PC-3 (cell line): Measurements from ENCODE around the gene FBXO2. TPM values are rescaled to one million over a fixed set of nuclear protein-coding genes. Genes with fewer than 3 reads are reported as not detected.
"Not testable (repeated sequence)": the region's sequence is repeated elsewhere in the genome, so short reads cannot be mapped to it uniquely, and the experiment has no call there.

Source experiments
- ATAC-seq: fragments of 200-7000 bp; cut with Tn5 transposase; 2 replicates; pipeline ENCODE4 v1.9.1; 2020; ENCODE audit warnings: mild to moderate bottlenecking, moderate library complexity
- BruUV-seq: library from RNA; stranded (reverse); fragments of 400-500 nt; replicated peaks from 2 replicates; lab custom pipeline; 2021; lab: Mats Ljungman, UMichigan
- CTCF ChIA-PET: fragments of 300-600 bp; sonication (Branson Sonifier 250); formaldehyde crosslinking; loops from one replicate; lab custom pipeline; 2022; ENCODE audit warnings: antibody characterized with exemption; lab: Charles Lee
- POLR2A ChIA-PET: fragments of 300-600 bp; sonication (Branson Sonifier 250); formaldehyde crosslinking; loops from one replicate; lab custom pipeline; 2022; ENCODE audit warnings: antibody characterized with exemption; ENCODE audit not compliant: unreplicated experiment; lab: Charles Lee
- DNase-seq: peaks from one replicate; pipeline ENCODE4 v3.0.0-alpha.2; 2015
- H2AFZ ChIP-seq: fragments of 300-600 bp; sonication (generic); 2 replicates; pipeline ENCODE4 v1.6.0; 2016; ENCODE audit warnings: antibody characterized with exemption, low read length
- H3F3A ChIP-seq: fragments of 300-600 bp; sonication (generic); one replicate; pipeline ENCODE4 v1.6.0; 2017; ENCODE audit warnings: antibody characterized with exemption, low read length, control low read depth, mild to moderate bottlenecking; ENCODE audit not compliant: unreplicated experiment
- H3K27ac ChIP-seq: fragments of 300-600 bp; sonication (generic); 2 replicates; pipeline ENCODE4 v1.5.1; 2016; ENCODE audit warnings: mild to moderate bottlenecking, low read length
- H3K27me3 ChIP-seq: fragments of 300-600 bp; sonication (generic); 2 replicates; pipeline ENCODE4 v1.6.1; 2016; ENCODE audit warnings: low read length, mixed read lengths
- H3K36me3 ChIP-seq: fragments of 300-600 bp; sonication (generic); 2 replicates; pipeline ENCODE4 v1.6.1; 2016; ENCODE audit warnings: low read depth, mixed run types, low read length, mixed read lengths
- H3K4me1 ChIP-seq: fragments of 300-600 bp; sonication (generic); 2 replicates; pipeline ENCODE4 v1.5.1; 2016; ENCODE audit warnings: low read length; ENCODE audit not compliant: insufficient read depth
- H3K4me2 ChIP-seq: fragments of 300-600 bp; sonication (generic); 2 replicates; pipeline ENCODE4 v1.6.0; 2016; ENCODE audit warnings: low read length
- H3K4me3 ChIP-seq: fragments of 300-600 bp; sonication (generic); 2 replicates; pipeline ENCODE4 v1.5.1; 2016; ENCODE audit warnings: mild to moderate bottlenecking, low read length, mixed read lengths
- H3K79me2 ChIP-seq: fragments of 300-600 bp; sonication (generic); 2 replicates; pipeline ENCODE4 v1.6.1; 2017; ENCODE audit warnings: low read length, mixed read lengths
- H3K9ac ChIP-seq: fragments of 300-600 bp; sonication (generic); 2 replicates; pipeline ENCODE4 v1.6.0; 2016; ENCODE audit warnings: mild to moderate bottlenecking, low read length
- H3K9me2 ChIP-seq: fragments of 300-600 bp; sonication (generic); replicated peaks from 2 replicates; pipeline ENCODE4 v1.6.1; 2016; ENCODE audit warnings: mixed run types, low read length, mixed read lengths
- H3K9me3 ChIP-seq: fragments of 300-600 bp; sonication (generic); 2 replicates; pipeline ENCODE4 v1.6.1; 2016; ENCODE audit warnings: low read length, mixed read lengths
- H4K20me1 ChIP-seq: fragments of 300-600 bp; sonication (generic); 2 replicates; pipeline ENCODE4 v1.6.1; 2016; ENCODE audit warnings: low read length, mixed read lengths
- EZH2 ChIP-seq: fragments of 300-600 bp; sonication (generic); IDR thresholded peaks from one replicate; pipeline ENCODE4 v1.6.1; 2017; ENCODE audit warnings: antibody characterized with exemption, mild to moderate bottlenecking, low read length; ENCODE audit not compliant: unreplicated experiment
- EZH2phosphoT487 ChIP-seq: fragments of 300-600 bp; sonication (generic); IDR thresholded peaks from 2 replicates; pipeline ENCODE4 v1.6.1; 2018; ENCODE audit warnings: mild to moderate bottlenecking, antibody characterized with exemption, low read length, borderline replicate concordance
- intact Hi-C: fragments of 100-400 bp; cut with micrococcal nuclease; formaldehyde crosslinking; loops from 2 replicates; pipeline ENCODE4 v1.9.0; 2023
- total RNA-seq: library from RNA; depleted of rRNA; stranded (reverse); fragments of >200 nt; gene quantifications from 2 replicates; pipeline ENCODE4 v1.2.3, GENCODE V29; 2014
- TF ChIP-seq, protein P1 (sequence below): fragments of 300-600 bp; sonication (generic); conservative IDR thresholded peaks from 2 replicates; pipeline ENCODE4 v1.5.1; 2017; ENCODE audit warnings: antibody characterized with exemption, low read depth, mild to moderate bottlenecking, low read length

FBXO2 gene
- total RNA-seq, 1 experiment from 2014 or later: 15.3 TPM

- Histone ChIP-seq H3K9me3 (no peaks in the 10 kb centered on the region), H3K79me2 (no peaks in the 10 kb centered on the region), H3K9ac (no peak overlapping the region), H3K4me3 (no peak overlapping the region), H3K4me2 (no peak overlapping the region), H3K27me3 (no peaks in the 10 kb centered on the region), H3K4me1 (peaks cover 6% of the 10 kb centered on the region; the same call in 1 of the 2 replicates), H3K9me2 (no peaks in the 10 kb centered on the region), H2AFZ (no peak overlapping the region), H4K20me1 (no peaks in the 10 kb centered on the region), H3F3A (no peaks in the 10 kb centered on the region), H3K36me3 (no peaks in the 10 kb centered on the region), H3K27ac (no peak overlapping the region)
- no TSS peak for BruUV-seq
- DNase-seq (no peak), ATAC-seq (no peak)
- intact Hi-C loops: loop anchor here (1.0 to 10.0 kb wide), 2 partner anchors 360 to 608 kb away; no protein-coding TSS in a partner anchor
- POLR2A ChIA-PET: no interaction called here
- TF ChIP-seq EZH2 (no peak), EZH2phosphoT487 (no peak)
- TF ChIP-seq, protein P1, sequence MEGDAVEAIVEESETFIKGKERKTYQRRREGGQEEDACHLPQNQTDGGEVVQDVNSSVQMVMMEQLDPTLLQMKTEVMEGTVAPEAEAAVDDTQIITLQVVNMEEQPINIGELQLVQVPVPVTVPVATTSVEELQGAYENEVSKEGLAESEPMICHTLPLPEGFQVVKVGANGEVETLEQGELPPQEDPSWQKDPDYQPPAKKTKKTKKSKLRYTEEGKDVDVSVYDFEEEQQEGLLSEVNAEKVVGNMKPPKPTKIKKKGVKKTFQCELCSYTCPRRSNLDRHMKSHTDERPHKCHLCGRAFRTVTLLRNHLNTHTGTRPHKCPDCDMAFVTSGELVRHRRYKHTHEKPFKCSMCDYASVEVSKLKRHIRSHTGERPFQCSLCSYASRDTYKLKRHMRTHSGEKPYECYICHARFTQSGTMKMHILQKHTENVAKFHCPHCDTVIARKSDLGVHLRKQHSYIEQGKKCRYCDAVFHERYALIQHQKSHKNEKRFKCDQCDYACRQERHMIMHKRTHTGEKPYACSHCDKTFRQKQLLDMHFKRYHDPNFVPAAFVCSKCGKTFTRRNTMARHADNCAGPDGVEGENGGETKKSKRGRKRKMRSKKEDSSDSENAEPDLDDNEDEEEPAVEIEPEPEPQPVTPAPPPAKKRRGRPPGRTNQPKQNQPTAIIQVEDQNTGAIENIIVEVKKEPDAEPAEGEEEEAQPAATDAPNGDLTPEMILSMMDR: no peak
- CTCF ChIA-PET: interaction anchor here (1.0 to 1.2 kb wide), 3 partner anchors 19 to 608 kb away, joined by 5 to 9 read pairs (median 5); partner anchors contain the start of gene FBXO6
Observed at GRCh38 chr1:11645270-11645669, 9.0 kb downstream of the FBXO2 start.

DNA sequence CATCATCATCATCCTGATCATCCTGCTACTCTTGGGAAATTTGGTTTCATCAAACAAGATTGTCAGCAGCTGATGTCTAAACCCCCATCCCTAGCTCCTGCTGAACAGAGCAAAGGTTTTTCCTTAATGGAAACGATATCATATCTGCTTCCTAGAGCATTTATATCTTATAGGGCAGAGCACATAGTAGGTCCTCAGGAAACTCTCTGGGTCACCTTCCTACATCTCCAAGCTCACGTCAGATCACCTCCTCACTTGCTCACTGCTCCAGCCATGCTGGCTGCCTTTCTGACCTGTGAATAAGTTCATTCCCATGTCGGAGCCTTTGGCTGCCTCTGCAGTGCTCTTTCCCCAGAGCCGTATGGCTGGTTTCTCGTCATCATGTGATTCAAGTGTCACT is 10.4 kb downstream of the FBXO2 start:
- no peaks in the 10 kb centered on the region for H3K9me2 ChIP-seq
- no peaks in the 10 kb centered on the region for H3F3A ChIP-seq
- H3K4me1 ChIP-seq: no peaks in the 10 kb centered on the region
- TF ChIP-seq EZH2 (no peak), EZH2phosphoT487 (no peak)
- TF ChIP-seq, protein P1: no peak
- H3K27me3 ChIP-seq: peaks cover 6% of the 10 kb centered on the region; the same call in 1 of the 2 replicates
- no peak overlapping the region for H2AFZ ChIP-seq
- H3K36me3 ChIP-seq: no peaks in the 10 kb centered on the region
- no peak overlapping the region for H3K4me3 ChIP-seq
- ChIA-PET POLR2A (no interaction called here), CTCF (interaction anchor here (0.6 to 2.3 kb wide), 3 partner anchors 76 to 606 kb away, joined by 3 to 15 read pairs (median 5); no protein-coding TSS in a partner anchor)
- H3K9ac ChIP-seq: no peak overlapping the region
- no peaks in the 10 kb centered on the region for H3K9me3 ChIP-seq
- intact Hi-C loops: loop anchor here (2.0 to 10.0 kb wide), 2 partner anchors 165 to 359 kb away; partner anchors contain the start of gene DISP3
- H3K4me2 ChIP-seq: no peak overlapping the region
- ATAC-seq (no peak), DNase-seq (no peak)
- no peaks in the 10 kb centered on the region for H4K20me1 ChIP-seq
- no peaks in the 10 kb centered on the region for H3K79me2 ChIP-seq
- BruUV-seq: no TSS peak
- no peak overlapping the region for H3K27ac ChIP-seq

DNA sequence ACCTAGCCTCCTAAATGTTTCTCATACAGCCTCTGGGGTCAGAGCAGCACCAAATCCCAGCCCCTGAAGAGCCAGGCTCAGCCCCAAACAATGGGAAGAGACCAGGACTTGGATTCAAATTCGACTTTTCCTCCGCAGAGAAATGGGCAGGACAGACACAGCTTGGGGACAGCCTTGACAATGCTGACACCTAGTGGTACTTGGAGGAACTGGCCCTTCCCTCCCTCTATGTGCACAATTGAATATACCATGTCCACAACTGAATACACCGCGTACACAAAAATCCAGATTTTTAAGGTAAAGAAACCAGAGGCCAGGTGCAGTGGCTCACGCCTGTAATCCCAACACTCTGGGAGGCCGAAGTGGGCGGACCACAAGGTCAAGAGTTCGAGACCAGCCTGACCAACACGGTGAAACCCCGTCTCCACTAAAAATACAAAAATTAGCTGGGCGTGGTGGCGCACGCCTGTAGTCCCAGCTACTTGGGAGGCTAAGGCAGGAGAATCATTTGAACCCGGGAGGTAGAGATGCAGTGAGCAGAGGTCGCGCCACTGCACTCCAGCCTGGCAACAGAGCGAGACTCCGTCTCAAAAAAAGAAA is 11.7 kb downstream of the FBXO2 start:
- H3K4me2 ChIP-seq, H3K36me3 ChIP-seq, H3K4me1 ChIP-seq, H3K9me3 ChIP-seq, H3K9ac ChIP-seq, BruUV-seq, POLR2A ChIA-PET, H3K79me2 ChIP-seq, H4K20me1 ChIP-seq, H3K27ac ChIP-seq, H3F3A ChIP-seq, H2AFZ ChIP-seq, H3K4me3 ChIP-seq, H3K9me2 ChIP-seq: not testable (repeated sequence)
- intact Hi-C loops: loop anchor here (1.0 to 10.0 kb wide), 3 partner anchors 164 to 401 kb away; partner anchors contain the start of gene DISP3
- TF ChIP-seq, protein P1: peak; percentile 91
- DNase-seq: peak; percentile 82
- CTCF ChIA-PET: interaction anchor here (0.5 to 2.3 kb wide), 2 partner anchors 19 to 605 kb away, joined by 3 to 15 read pairs; no protein-coding TSS in a partner anchor
- peaks cover 18% of the 10 kb centered on the region; the same call in 1 of the 2 replicates for H3K27me3 ChIP-seq
- peak; percentile 81 for ATAC-seq
